HepG2 (cell line): ENCODE results near the gene BICRA. TPM values are rescaled to one million over a fixed set of nuclear protein-coding genes. Genes with fewer than 3 reads are reported as not detected.

Source experiments
- ATAC-seq: fragments of 200-7000 bp; cut with Tn5 transposase; 3 replicates; pipeline ENCODE4 v1.9.1; 2020; ENCODE audit warnings: mild to moderate bottlenecking, moderate library complexity
- BruUV-seq: library from RNA; stranded (reverse); fragments of 400-500 nt; replicated peaks from 2 replicates; lab custom pipeline; 2021; lab: Mats Ljungman, UMichigan
- CTCF ChIA-PET: fragments of 300-600 bp; formaldehyde crosslinking; extraction: SDS; loops from one replicate; lab custom pipeline; 2021; ENCODE audit warnings: low total read pairs, inconsistent platforms, low intra/inter-chr PET ratio; lab: Yijun Ruan, JAX
- POLR2A ChIA-PET: fragments of 350-600 bp; sonication (Branson Sonifier 250); formaldehyde crosslinking; loops from one replicate; lab custom pipeline; 2020; ENCODE audit warnings: antibody characterized with exemption, inconsistent platforms; lab: Yijun Ruan, JAX
- DNase-seq: peaks from one replicate; pipeline ENCODE4 v3.0.0-alpha.2; 2015; ENCODE audit warnings: low spot score
- FAIRE-seq: peaks from 3 replicates; lab custom pipeline; 2011; peaks lifted over from hg19 to GRCh38; lab: Jason Lieb, UNC
- H2AFZ ChIP-seq: one replicate; pipeline ENCODE4 v1.6.1; 2011; ENCODE audit warnings: low read length, inconsistent platforms
- H3K27ac ChIP-seq: fragments of 300-600 bp; 3 replicates; pipeline ENCODE4 v1.8.0; 2011; ENCODE audit warnings: mixed run types, mild to moderate bottlenecking, mixed read lengths, low read length, inconsistent platforms; ENCODE audit not compliant: insufficient read depth; ENCODE audit errors: extremely low read length
- H3K27me3 ChIP-seq, 2 experiments: fragments of 200-600 bp in 1 of 2; 2 replicates in 1 of 2; 3 replicates in 1 of 2; pipeline versions ENCODE4 v1.6.0 to v1.8.0; 2011; ENCODE audit warnings: low read length in 2 of 2, mild to moderate bottlenecking in 2 of 2, moderate library complexity in 2 of 2, inconsistent platforms in 1 of 2; ENCODE audit not compliant: insufficient read depth in 2 of 2, control insufficient read depth in 1 of 2
- H3K36me3 ChIP-seq, 2 experiments: fragments of 200-600 bp in 1 of 2; replicated peaks in 1 of 2; 2 replicates in 1 of 2; 3 replicates in 1 of 2; pipeline versions ENCODE4 v1.5.1 to v1.8.0; 2011; ENCODE audit warnings: low read length in 2 of 2, inconsistent platforms in 1 of 2; ENCODE audit not compliant: insufficient read depth in 2 of 2, control insufficient read depth in 1 of 2
- H3K4me1 ChIP-seq: 2 replicates; pipeline ENCODE4 v1.5.1; 2012; ENCODE audit warnings: low read length, inconsistent platforms; ENCODE audit not compliant: insufficient read depth
- H3K4me2 ChIP-seq: 2 replicates; pipeline ENCODE4 v1.6.0; 2011; ENCODE audit warnings: low read depth, low read length, inconsistent platforms
- H3K4me3 ChIP-seq, 3 experiments: fragments of 200-600 bp in 1 of 3; sonication (generic), shearing (Covaris generic) in 1 of 3; replicated peaks in 1 of 3; 2 replicates each; pipeline ENCODE4 v1.5.1; 2011 to 2016; ENCODE audit warnings: low read length in 3 of 3, inconsistent platforms in 2 of 3, low read depth in 2 of 3, mild to moderate bottlenecking in 2 of 3, control low read depth in 1 of 3, mixed read lengths in 1 of 3; ENCODE audit not compliant: insufficient read depth in 1 of 3
- H3K79me2 ChIP-seq: one replicate; pipeline ENCODE4 v1.6.1; 2011; ENCODE audit warnings: low read length, inconsistent platforms; ENCODE audit not compliant: insufficient read depth
- H3K9ac ChIP-seq: 2 replicates; pipeline ENCODE4 v1.6.0; 2011; ENCODE audit warnings: mild to moderate bottlenecking, low read depth, low read length, inconsistent platforms; ENCODE audit not compliant: insufficient read depth
- H3K9me3 ChIP-seq: 2 replicates; pipeline ENCODE4 v1.5.1; 2012; ENCODE audit warnings: mild to moderate bottlenecking, low read length
- H4K20me1 ChIP-seq: 2 replicates; pipeline ENCODE4 v1.6.0; 2011; ENCODE audit warnings: inconsistent platforms, mild to moderate bottlenecking, low read length, moderate library complexity; ENCODE audit not compliant: insufficient read depth
- CHD2 ChIP-seq: IDR thresholded peaks from 2 replicates; pipeline ENCODE4 v1.6.1; 2011; ENCODE audit warnings: low read depth, low read length, improper control_type of control experiment
- GATAD2A ChIP-seq: IDR thresholded peaks from 2 replicates; pipeline ENCODE4 v1.6.1; 2016
- MEIS2 ChIP-seq: sonication (generic); formaldehyde crosslinking; IDR thresholded peaks from 2 replicates; pipeline ENCODE4 v1.9.0; 2021; ENCODE audit warnings: mild to moderate bottlenecking, missing genetic modification reagents
- TSC22D2 ChIP-seq: sonication (generic); formaldehyde crosslinking; IDR thresholded peaks from 2 replicates; pipeline ENCODE4 v1.5.1; 2020; ENCODE audit warnings: missing genetic modification reagents, mild to moderate bottlenecking, borderline replicate concordance
- ZBTB38 ChIP-seq: sonication (generic); formaldehyde crosslinking; IDR thresholded peaks from 2 replicates; pipeline ENCODE4 v1.5.1; 2020; ENCODE audit warnings: mild to moderate bottlenecking, missing genetic modification reagents
- ZFP82 ChIP-seq: sonication (generic); formaldehyde crosslinking; IDR thresholded peaks from 2 replicates; pipeline ENCODE4 v1.5.1; 2020; ENCODE audit warnings: mild to moderate bottlenecking, missing genetic modification reagents, borderline replicate concordance
- ZKSCAN1 ChIP-seq: fragments of 150-350 bp; IDR thresholded peaks from 2 replicates; pipeline ENCODE4 v1.6.1; 2014; ENCODE audit warnings: low read length
- ZNF33B ChIP-seq: sonication (generic); formaldehyde crosslinking; IDR thresholded peaks from 2 replicates; pipeline ENCODE4 v1.5.1; 2020; ENCODE audit warnings: mild to moderate bottlenecking, missing genetic modification reagents
- ZNF570 ChIP-seq: sonication (generic); formaldehyde crosslinking; IDR thresholded peaks from 2 replicates; pipeline ENCODE4 v1.4.0; 2020; ENCODE audit warnings: mild to moderate bottlenecking, missing genetic modification reagents, borderline replicate concordance
- ZNF598 ChIP-seq: sonication (generic); formaldehyde crosslinking; IDR thresholded peaks from 2 replicates; pipeline ENCODE4 v1.5.1; 2020; ENCODE audit warnings: mild to moderate bottlenecking, missing genetic modification reagents, borderline replicate concordance
- ZNF747 ChIP-seq: sonication (generic); formaldehyde crosslinking; IDR thresholded peaks from 2 replicates; pipeline ENCODE4 v1.8.1; 2023; ENCODE audit warnings: missing genetic modification reagents, mild to moderate bottlenecking, borderline replicate concordance
- ZSCAN29 ChIP-seq: sonication (generic); formaldehyde crosslinking; conservative IDR thresholded peaks from 2 replicates; pipeline ENCODE4 v1.4.0; 2020; ENCODE audit warnings: mild to moderate bottlenecking, missing genetic modification reagents
- whole genome bisulfite sequencing: methylation state at CpG from one replicate; pipeline ENCODE4 v1.1.6; 2017; ENCODE audit warnings: low lambda C conversion rate; 5-methylcytosine and 5-hydroxymethylcytosine counted together
- in situ Hi-C: cut with HindIII; loops from 2 replicates; pipeline ENCODE4 v1.10.0; 2017; ENCODE audit warnings: low pct_unique_long_range_greater_than_20kb; ENCODE audit not compliant: extremely low pct_ligation_motif_present
- intact Hi-C: fragments of 100-400 bp; cut with micrococcal nuclease; formaldehyde crosslinking; loops from one replicate; pipeline ENCODE4 v1.10.0; 2022; ENCODE audit not compliant: unreplicated experiment
- polyA plus RNA-seq, 8 experiments: library from polyadenylated mRNA; depleted of rRNA in 3 of 8; stranded (reverse) in 7 of 8; unstranded in 1 of 8; fragments of >200 nt; fragmentation: Illumina TruSeq in 4 of 8; extraction: Trizol in 4 of 8; gene quantifications; 2 replicates each; pipeline versions ENCODE4 v1.2.1 to v1.2.3, GENCODE V29; 2011 to 2016; ENCODE audit warnings: low read depth in 4 of 8, missing spikeins in 1 of 8, mixed read lengths in 1 of 8; ENCODE audit not compliant: insufficient read depth in 1 of 8
- total RNA-seq, 5 experiments: library from RNA; depleted of rRNA; stranded (reverse); fragments of >200 nt; fragmentation: Illumina TruSeq; extraction: Trizol; gene quantifications; 2 replicates each; pipeline ENCODE4 v1.2.3, GENCODE V29; 2016; ENCODE audit warnings: low read depth in 1 of 5
- TF ChIP-seq, protein P1 (sequence below): sonication (generic); formaldehyde crosslinking; IDR thresholded peaks from 2 replicates; pipeline ENCODE4 v1.4.0; 2020; ENCODE audit warnings: missing genetic modification reagents, borderline replicate concordance
- TF ChIP-seq, protein P2 (sequence below): sonication (generic); formaldehyde crosslinking; IDR thresholded peaks from 2 replicates; pipeline ENCODE4 v1.4.0; 2020; ENCODE audit warnings: missing genetic modification reagents, mild to moderate bottlenecking, borderline replicate concordance

Gene BICRA
- total and polyA plus RNA-seq, 2 of the 13 experiments (the other 11 are each of a cell fraction or from before 2014, with no cell fraction given), result 0.55 to 0.71 TPM

DNA sequence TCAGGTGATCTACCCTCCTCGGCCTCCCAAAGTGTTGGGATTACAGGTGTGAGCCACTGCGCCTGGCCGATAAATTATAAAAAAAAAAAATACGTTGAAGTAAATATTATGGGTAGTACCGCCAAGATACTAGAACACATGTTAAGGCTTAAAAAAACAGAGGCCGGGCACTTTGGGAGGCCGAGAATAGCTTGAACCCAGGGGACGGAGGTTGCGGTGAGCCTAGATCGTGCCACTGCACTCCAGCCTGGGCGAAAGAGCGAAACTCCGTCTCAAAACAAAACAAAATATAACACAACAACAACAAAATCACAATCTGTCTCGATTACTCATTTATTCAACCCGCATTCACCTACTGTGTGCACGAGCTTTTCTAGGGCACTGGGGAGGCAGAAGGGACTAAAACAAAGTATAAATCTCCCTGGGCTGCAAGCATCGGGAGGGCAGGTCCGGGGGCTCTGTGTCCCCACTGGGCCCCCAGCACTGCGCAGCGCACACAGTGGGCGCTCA is 1.3 kb upstream of the BICRA start:
- no peaks in the 10 kb centered on the region; a peak in 1 of 5 replicates for H3K36me3 ChIP-seq
- H3K4me2 ChIP-seq, result peak overlapping the region; percentile 70
- H3K27me3 ChIP-seq, result no peaks in the 10 kb centered on the region; a peak in 2 of 5 replicates
- intact Hi-C loops, result loop anchor here (1.0 to 5.0 kb wide), 2 partner anchors 90 to 91 kb away; partner anchors contain the start of gene NAPA
- no TSS peak for BruUV-seq
- no peak for ATAC-seq
- ChIA-PET POLR2A (interaction anchor here (0.8 to 1.6 kb wide), 2 partner anchors 41 to 273 kb away, joined by 3 to 7 read pairs; no protein-coding TSS in a partner anchor), CTCF (no interaction called here)
- peaks cover 24% of the 10 kb centered on the region for H3K4me1 ChIP-seq
- no peak for DNase-seq
- WGBS, result 48% methylated on average over 21 of the region's 21 CpGs
- H4K20me1 ChIP-seq, result peaks cover 5% of the 10 kb centered on the region; the same call in 1 of the 2 replicates
- in situ Hi-C loops, result loop anchor here (10.0 kb wide), 1 partner anchor 87 kb away; no protein-coding TSS in a partner anchor
- H2AFZ ChIP-seq, result no peak overlapping the region
- peak overlapping the region; percentile 90 to 97 (median 94) for H3K4me3 ChIP-seq
- peak overlapping the region; percentile 89 for H3K27ac ChIP-seq
- H3K79me2 ChIP-seq, result peaks cover 22% of the 10 kb centered on the region
- no peaks in the 10 kb centered on the region for H3K9me3 ChIP-seq
- peak overlapping the region; percentile 91 for H3K9ac ChIP-seq
- no peak for FAIRE-seq
- TF ChIP-seq ZSCAN29 (CRISPR knock-in tag) (no peak), ZBTB38 (CRISPR knock-in tag) (0 out of 2 replicates have a peak, but pooled peaks have one; percentile 21), CHD2 (no peak), GATAD2A (CRISPR knock-in tag) (peak; percentile 27; the same call in 1 of the 2 replicates), ZNF33B (CRISPR knock-in tag) (no peak), ZNF598 (CRISPR knock-in tag) (no peak), MEIS2 (CRISPR knock-in tag) (0 out of 2 replicates have a peak, but pooled peaks have one; percentile 3), TSC22D2 (CRISPR knock-in tag) (0 out of 2 replicates have a peak, but pooled peaks have one; percentile 0), ZKSCAN1 (peak; percentile 97), ZNF747 (CRISPR knock-in tag) (0 out of 2 replicates have a peak, but pooled peaks have one; percentile 7), ZNF570 (no peak), ZFP82 (CRISPR knock-in tag) (0 out of 2 replicates have a peak, but pooled peaks have one; percentile 26)
- TF ChIP-seq, protein P1, sequence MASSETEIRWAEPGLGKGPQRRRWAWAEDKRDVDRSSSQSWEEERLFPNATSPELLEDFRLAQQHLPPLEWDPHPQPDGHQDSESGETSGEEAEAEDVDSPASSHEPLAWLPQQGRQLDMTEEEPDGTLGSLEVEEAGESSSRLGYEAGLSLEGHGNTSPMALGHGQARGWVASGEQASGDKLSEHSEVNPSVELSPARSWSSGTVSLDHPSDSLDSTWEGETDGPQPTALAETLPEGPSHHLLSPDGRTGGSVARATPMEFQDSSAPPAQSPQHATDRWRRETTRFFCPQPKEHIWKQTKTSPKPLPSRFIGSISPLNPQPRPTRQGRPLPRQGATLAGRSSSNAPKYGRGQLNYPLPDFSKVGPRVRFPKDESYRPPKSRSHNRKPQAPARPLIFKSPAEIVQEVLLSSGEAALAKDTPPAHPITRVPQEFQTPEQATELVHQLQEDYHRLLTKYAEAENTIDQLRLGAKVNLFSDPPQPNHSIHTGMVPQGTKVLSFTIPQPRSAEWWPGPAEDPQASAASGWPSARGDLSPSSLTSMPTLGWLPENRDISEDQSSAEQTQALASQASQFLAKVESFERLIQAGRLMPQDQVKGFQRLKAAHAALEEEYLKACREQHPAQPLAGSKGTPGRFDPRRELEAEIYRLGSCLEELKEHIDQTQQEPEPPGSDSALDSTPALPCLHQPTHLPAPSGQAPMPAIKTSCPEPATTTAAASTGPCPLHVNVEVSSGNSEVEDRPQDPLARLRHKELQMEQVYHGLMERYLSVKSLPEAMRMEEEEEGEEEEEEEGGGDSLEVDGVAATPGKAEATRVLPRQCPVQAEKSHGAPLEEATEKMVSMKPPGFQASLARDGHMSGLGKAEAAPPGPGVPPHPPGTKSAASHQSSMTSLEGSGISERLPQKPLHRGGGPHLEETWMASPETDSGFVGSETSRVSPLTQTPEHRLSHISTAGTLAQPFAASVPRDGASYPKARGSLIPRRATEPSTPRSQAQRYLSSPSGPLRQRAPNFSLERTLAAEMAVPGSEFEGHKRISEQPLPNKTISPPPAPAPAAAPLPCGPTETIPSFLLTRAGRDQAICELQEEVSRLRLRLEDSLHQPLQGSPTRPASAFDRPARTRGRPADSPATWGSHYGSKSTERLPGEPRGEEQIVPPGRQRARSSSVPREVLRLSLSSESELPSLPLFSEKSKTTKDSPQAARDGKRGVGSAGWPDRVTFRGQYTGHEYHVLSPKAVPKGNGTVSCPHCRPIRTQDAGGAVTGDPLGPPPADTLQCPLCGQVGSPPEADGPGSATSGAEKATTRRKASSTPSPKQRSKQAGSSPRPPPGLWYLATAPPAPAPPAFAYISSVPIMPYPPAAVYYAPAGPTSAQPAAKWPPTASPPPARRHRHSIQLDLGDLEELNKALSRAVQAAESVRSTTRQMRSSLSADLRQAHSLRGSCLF (CRISPR knock-in tag), result 0 out of 2 replicates have a peak, but pooled peaks have one; percentile 36
- TF ChIP-seq, protein P2, sequence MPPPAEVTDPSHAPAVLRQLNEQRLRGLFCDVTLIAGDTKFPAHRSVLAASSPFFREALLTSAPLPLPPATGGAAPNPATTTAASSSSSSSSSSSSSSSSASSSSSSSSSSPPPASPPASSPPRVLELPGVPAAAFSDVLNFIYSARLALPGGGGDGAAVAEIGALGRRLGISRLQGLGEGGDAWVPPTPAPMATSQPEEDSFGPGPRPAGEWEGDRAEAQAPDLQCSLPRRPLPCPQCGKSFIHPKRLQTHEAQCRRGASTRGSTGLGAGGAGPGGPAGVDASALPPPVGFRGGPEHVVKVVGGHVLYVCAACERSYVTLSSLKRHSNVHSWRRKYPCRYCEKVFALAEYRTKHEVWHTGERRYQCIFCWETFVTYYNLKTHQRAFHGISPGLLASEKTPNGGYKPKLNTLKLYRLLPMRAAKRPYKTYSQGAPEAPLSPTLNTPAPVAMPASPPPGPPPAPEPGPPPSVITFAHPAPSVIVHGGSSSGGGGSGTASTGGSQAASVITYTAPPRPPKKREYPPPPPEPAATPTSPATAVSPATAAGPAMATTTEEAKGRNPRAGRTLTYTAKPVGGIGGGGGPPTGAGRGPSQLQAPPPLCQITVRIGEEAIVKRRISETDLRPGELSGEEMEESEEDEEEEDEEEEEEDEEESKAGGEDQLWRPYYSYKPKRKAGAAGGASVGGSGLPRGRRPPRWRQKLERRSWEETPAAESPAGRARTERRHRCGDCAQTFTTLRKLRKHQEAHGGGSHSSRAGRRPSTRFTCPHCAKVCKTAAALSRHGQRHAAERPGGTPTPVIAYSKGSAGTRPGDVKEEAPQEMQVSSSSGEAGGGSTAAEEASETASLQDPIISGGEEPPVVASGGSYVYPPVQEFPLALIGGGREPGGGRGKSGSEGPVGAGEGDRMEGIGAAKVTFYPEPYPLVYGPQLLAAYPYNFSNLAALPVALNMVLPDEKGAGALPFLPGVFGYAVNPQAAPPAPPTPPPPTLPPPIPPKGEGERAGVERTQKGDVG, result no peak
